D341Med (cell line): Measurements from ENCODE around the gene MAP7D3.
"Not testable (repeated sequence)": the region's sequence is repeated elsewhere in the genome, so short reads cannot be mapped to it uniquely, and the experiment has no call there.

Source experiments
- DNase-seq: peaks from one replicate; pipeline ENCODE4 v3.0.0; 2012; ENCODE audit warnings: low spot score

Gene MAP7D3

GRCh38 chrX:136250191-136251040 lies 784 bp downstream of the MAP7D3 start:
- peak; percentile 58 for DNase-seq

- DNase-seq: no peak
Observed at GRCh38 chrX:136246201-136246600, 5.0 kb downstream of the MAP7D3 start.

GRCh38 chrX:136237849-136238248 lies 13.4 kb downstream of the MAP7D3 start:
- not testable (repeated sequence) for DNase-seq

- no peak for DNase-seq
Observed at GRCh38 chrX:136237074-136237473, 14.1 kb downstream of the MAP7D3 start.

- DNase-seq: no peak
Observed at GRCh38 chrX:136228839-136229207, 22.4 kb downstream of the MAP7D3 start.

- DNase-seq: no peak
Observed at GRCh38 chrX:136227948-136228838, 23.0 kb downstream of the MAP7D3 start.

- DNase-seq: no peak
Observed at GRCh38 chrX:136227074-136227473, 24.1 kb downstream of the MAP7D3 start.

GRCh38 chrX:136221851-136222513 lies 29.2 kb downstream of the MAP7D3 start:
- DNase-seq: no peak

- DNase-seq: no peak
Observed at GRCh38 chrX:136220951-136221350, 30.2 kb downstream of the MAP7D3 start.

GRCh38 chrX:136220540-136220939 lies 30.7 kb downstream of the MAP7D3 start:
- DNase-seq: no peak

GRCh38 chrX:136219893-136220292 lies 31.3 kb downstream of the MAP7D3 start:
- DNase-seq: no peak

GRCh38 chrX:136215559-136215958 lies 35.6 kb downstream of the MAP7D3 start:
- DNase-seq: no peak

- DNase-seq: no peak
Observed at GRCh38 chrX:136214551-136214950, 36.6 kb downstream of the MAP7D3 start.

GRCh38 chrX:136212557-136213111 lies 38.6 kb downstream of the MAP7D3 start:
- no peak for DNase-seq

- DNase-seq: no peak
Observed at GRCh38 chrX:136211766-136212556, 39.2 kb downstream of the MAP7D3 start.

GRCh38 chrX:136210806-136211205 lies 40.4 kb downstream of the MAP7D3 start:
- DNase-seq: no peak

- no peak for DNase-seq
Observed at GRCh38 chrX:136210243-136210642, 41.0 kb downstream of the MAP7D3 start.

GRCh38 chrX:136209751-136210150 lies 41.4 kb downstream of the MAP7D3 start:
- DNase-seq: no peak

GRCh38 chrX:136209016-136209738 lies 42.0 kb downstream of the MAP7D3 start:
- DNase-seq: peak; percentile 68

GRCh38 chrX:136207546-136207945 lies 43.7 kb downstream of the MAP7D3 start:
- DNase-seq: no peak

- no peak for DNase-seq
Observed at GRCh38 chrX:136206916-136207315, 44.3 kb downstream of the MAP7D3 start.
